WTC11 (cell line): ENCODE results near the gene USP44. TPM values are rescaled to one million over a fixed set of nuclear protein-coding genes. Genes with fewer than 3 reads are reported as not detected.

Experiments used
- ATAC-seq: fragments of 200-7000 bp; cut with Tn5 transposase; 2 replicates; pipeline ENCODE4 v1.10.0; 2021; ENCODE audit warnings: mild to moderate bottlenecking, moderate library complexity
- CTCF ChIA-PET: fragments of 300-600 bp; sonication (Branson Sonifier 250); formaldehyde crosslinking; loops from one replicate; lab custom pipeline; 2021; ENCODE audit warnings: antibody characterized with exemption; lab: Charles Lee
- POLR2A ChIA-PET: fragments of 350-600 bp; sonication (Branson Sonifier 250); formaldehyde crosslinking; loops from one replicate; lab custom pipeline; 2021; ENCODE audit warnings: antibody characterized with exemption; lab: Charles Lee
- DNase-seq: peaks from one replicate; pipeline ENCODE4 v3.0.0; 2021; ENCODE audit warnings: low spot score
- H3K27ac Mint-ChIP-seq: 2 replicates; pipeline ENCODE4 v1.8.0; 2021; ENCODE audit warnings: mixed read lengths
- H3K27me3 Mint-ChIP-seq: 2 replicates; pipeline ENCODE4 v1.8.0; 2021; ENCODE audit warnings: low read depth, mild to moderate bottlenecking, moderate library complexity, mixed read lengths
- H3K36me3 Mint-ChIP-seq: 2 replicates; pipeline ENCODE4 v1.8.0; 2021; ENCODE audit warnings: mixed read lengths
- H3K4me1 Mint-ChIP-seq: 2 replicates; pipeline ENCODE4 v1.8.0; 2022; ENCODE audit warnings: mixed read lengths
- H3K4me3 Mint-ChIP-seq: 2 replicates; pipeline ENCODE4 v1.8.0; 2021; ENCODE audit warnings: mild to moderate bottlenecking, moderate library complexity, mixed read lengths
- H3K9me3 Mint-ChIP-seq: 2 replicates; pipeline ENCODE4 v1.8.0; 2021; ENCODE audit warnings: mixed read lengths
- CBFB ChIP-seq: sonication (generic); formaldehyde crosslinking; IDR thresholded peaks from 2 replicates; pipeline ENCODE4 v1.8.1; 2022; ENCODE audit warnings: mild to moderate bottlenecking, low read depth, missing genetic modification reagents
- ESRRA ChIP-seq: sonication (generic); formaldehyde crosslinking; IDR thresholded peaks from 2 replicates; pipeline ENCODE4 v1.8.1; 2022; ENCODE audit warnings: mild to moderate bottlenecking, missing genetic modification reagents, borderline replicate concordance
- GABPB1 ChIP-seq: sonication (generic); formaldehyde crosslinking; IDR thresholded peaks from 2 replicates; pipeline ENCODE4 v1.8.1; 2023; ENCODE audit warnings: mild to moderate bottlenecking, missing genetic modification reagents
- GTF2I ChIP-seq: fragments of 250-450 bp; sonication (Bioruptor Pico); conservative IDR thresholded peaks from 2 replicates; pipeline ENCODE4 v1.4.0; 2021; ENCODE audit warnings: mild to moderate bottlenecking
- HMGA2 ChIP-seq: fragments of 250-450 bp; sonication (Bioruptor Pico); IDR thresholded peaks from 2 replicates; pipeline ENCODE4 v1.4.0; 2021; ENCODE audit warnings: mild to moderate bottlenecking, moderate library complexity
- NR1H2 ChIP-seq: sonication (generic); formaldehyde crosslinking; IDR thresholded peaks from 2 replicates; pipeline ENCODE4 v1.9.0; 2021; ENCODE audit warnings: mild to moderate bottlenecking, moderate library complexity, missing genetic modification reagents
- OVOL2 ChIP-seq: fragments of 250-450 bp; sonication (Bioruptor Pico); IDR thresholded peaks from 2 replicates; pipeline ENCODE4 v1.9.0; 2021; ENCODE audit warnings: mild to moderate bottlenecking, borderline replicate concordance
- RELA ChIP-seq: sonication (generic); formaldehyde crosslinking; IDR thresholded peaks from 2 replicates; pipeline ENCODE4 v1.8.1; 2022; ENCODE audit warnings: missing genetic modification reagents, mild to moderate bottlenecking, borderline replicate concordance
- SP1 ChIP-seq: sonication (generic); formaldehyde crosslinking; conservative IDR thresholded peaks from 2 replicates; pipeline ENCODE4 v1.8.1; 2022; ENCODE audit warnings: missing genetic modification reagents
- ZNF263 ChIP-seq: sonication (generic); formaldehyde crosslinking; IDR thresholded peaks from 2 replicates; pipeline ENCODE4 v1.8.1; 2022; ENCODE audit warnings: low read depth, mild to moderate bottlenecking, moderate library complexity, missing genetic modification reagents
- total RNA-seq: library from RNA; stranded (reverse); gene quantifications from 3 replicates; pipeline ENCODE4 v1.2.3, GENCODE V29; 2021
- TF ChIP-seq, protein P1 (sequence below): sonication (generic); formaldehyde crosslinking; IDR thresholded peaks from 2 replicates; pipeline ENCODE4 v1.8.1; 2023; ENCODE audit warnings: mild to moderate bottlenecking, missing genetic modification reagents, borderline replicate concordance
- TF ChIP-seq, protein P2 (sequence below): fragments of 200-600 bp; IDR thresholded peaks from 2 replicates; pipeline ENCODE4 v1.8.0; 2022; ENCODE audit warnings: antibody characterized with exemption
- TF ChIP-seq, protein P3 (sequence below): sonication (generic); formaldehyde crosslinking; IDR thresholded peaks from 2 replicates; pipeline ENCODE4 v1.8.0; 2022; ENCODE audit warnings: mild to moderate bottlenecking, missing genetic modification reagents
- TF ChIP-seq, protein P4 (sequence below): sonication (generic); formaldehyde crosslinking; IDR thresholded peaks from 2 replicates; pipeline ENCODE4 v1.8.1; 2022; ENCODE audit warnings: mild to moderate bottlenecking, missing genetic modification reagents, moderate library complexity, borderline replicate concordance
- TF ChIP-seq, protein P5 (sequence below): sonication (generic); formaldehyde crosslinking; IDR thresholded peaks from 2 replicates; pipeline ENCODE4 v1.8.0; 2023; ENCODE audit warnings: missing genetic modification reagents, mild to moderate bottlenecking, borderline replicate concordance
- TF ChIP-seq, protein P6 (sequence below): sonication (generic); formaldehyde crosslinking; IDR thresholded peaks from 2 replicates; pipeline ENCODE4 v1.8.0; 2023; ENCODE audit warnings: mild to moderate bottlenecking, missing genetic modification reagents
- TF ChIP-seq, protein P7 (sequence below): sonication (generic); formaldehyde crosslinking; IDR thresholded peaks from 2 replicates; pipeline ENCODE4 v1.8.1; 2023; ENCODE audit warnings: mild to moderate bottlenecking, missing genetic modification reagents, moderate library complexity
- TF ChIP-seq, protein P8 (sequence below): sonication (generic); formaldehyde crosslinking; IDR thresholded peaks from 2 replicates; pipeline ENCODE4 v1.8.0; 2022; ENCODE audit warnings: missing genetic modification reagents

The USP44 gene
- total RNA-seq, 1 experiment from 2014 or later: 93.4 TPM

DNA sequence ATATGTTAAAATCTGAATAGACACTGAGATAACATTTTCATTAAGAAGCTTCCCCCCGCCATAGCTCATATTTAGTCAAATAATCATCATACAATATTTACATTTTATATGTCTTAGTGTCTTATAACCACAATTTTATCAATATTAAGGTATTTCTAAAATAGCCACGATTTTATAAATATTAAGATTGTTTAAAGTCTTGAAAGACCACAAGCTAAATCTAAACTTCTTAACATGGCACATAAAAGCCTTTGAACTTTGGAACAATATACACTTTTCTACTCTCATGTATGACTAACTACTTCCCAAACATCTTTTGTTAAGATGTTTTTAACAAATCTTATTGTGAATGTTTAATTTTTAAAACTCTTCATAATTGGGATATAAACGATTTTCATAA, 6.5 kb downstream of the USP44 start:
- ATAC-seq (no peak), DNase-seq (no peak)
- ChIA-PET POLR2A (no interaction called here), CTCF (interaction anchor here (1.4 kb wide), 1 partner anchor 30 kb away, joined by 4 read pairs; no protein-coding TSS in a partner anchor)
- Mint-ChIP-seq H3K4me3 (peak overlapping the region; percentile 91), H3K9me3 (0 out of 2 replicates have a peak, but pooled peaks cover 4% of the 10 kb centered on the region), H3K4me1 (peaks cover 54% of the 10 kb centered on the region), H3K36me3 (peaks cover 13% of the 10 kb centered on the region), H3K27ac (peak overlapping the region; percentile 81), H3K27me3 (no peaks in the 10 kb centered on the region)
- TF ChIP-seq, protein P1, sequence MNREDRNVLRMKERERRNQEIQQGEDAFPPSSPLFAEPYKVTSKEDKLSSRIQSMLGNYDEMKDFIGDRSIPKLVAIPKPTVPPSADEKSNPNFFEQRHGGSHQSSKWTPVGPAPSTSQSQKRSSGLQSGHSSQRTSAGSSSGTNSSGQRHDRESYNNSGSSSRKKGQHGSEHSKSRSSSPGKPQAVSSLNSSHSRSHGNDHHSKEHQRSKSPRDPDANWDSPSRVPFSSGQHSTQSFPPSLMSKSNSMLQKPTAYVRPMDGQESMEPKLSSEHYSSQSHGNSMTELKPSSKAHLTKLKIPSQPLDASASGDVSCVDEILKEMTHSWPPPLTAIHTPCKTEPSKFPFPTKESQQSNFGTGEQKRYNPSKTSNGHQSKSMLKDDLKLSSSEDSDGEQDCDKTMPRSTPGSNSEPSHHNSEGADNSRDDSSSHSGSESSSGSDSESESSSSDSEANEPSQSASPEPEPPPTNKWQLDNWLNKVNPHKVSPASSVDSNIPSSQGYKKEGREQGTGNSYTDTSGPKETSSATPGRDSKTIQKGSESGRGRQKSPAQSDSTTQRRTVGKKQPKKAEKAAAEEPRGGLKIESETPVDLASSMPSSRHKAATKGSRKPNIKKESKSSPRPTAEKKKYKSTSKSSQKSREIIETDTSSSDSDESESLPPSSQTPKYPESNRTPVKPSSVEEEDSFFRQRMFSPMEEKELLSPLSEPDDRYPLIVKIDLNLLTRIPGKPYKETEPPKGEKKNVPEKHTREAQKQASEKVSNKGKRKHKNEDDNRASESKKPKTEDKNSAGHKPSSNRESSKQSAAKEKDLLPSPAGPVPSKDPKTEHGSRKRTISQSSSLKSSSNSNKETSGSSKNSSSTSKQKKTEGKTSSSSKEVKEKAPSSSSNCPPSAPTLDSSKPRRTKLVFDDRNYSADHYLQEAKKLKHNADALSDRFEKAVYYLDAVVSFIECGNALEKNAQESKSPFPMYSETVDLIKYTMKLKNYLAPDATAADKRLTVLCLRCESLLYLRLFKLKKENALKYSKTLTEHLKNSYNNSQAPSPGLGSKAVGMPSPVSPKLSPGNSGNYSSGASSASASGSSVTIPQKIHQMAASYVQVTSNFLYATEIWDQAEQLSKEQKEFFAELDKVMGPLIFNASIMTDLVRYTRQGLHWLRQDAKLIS (CRISPR knock-in tag): no peak
- TF ChIP-seq RELA (CRISPR knock-in tag) (no peak), OVOL2 (CRISPR knock-in tag) (no peak), ZNF263 (CRISPR knock-in tag) (no peak), CBFB (no peak), HMGA2 (CRISPR knock-in tag) (no peak), GTF2I (no peak), ESRRA (CRISPR knock-in tag) (no peak), SP1 (CRISPR knock-in tag) (no peak), GABPB1 (CRISPR knock-in tag) (no peak), NR1H2 (no peak)
- TF ChIP-seq, protein P2, sequence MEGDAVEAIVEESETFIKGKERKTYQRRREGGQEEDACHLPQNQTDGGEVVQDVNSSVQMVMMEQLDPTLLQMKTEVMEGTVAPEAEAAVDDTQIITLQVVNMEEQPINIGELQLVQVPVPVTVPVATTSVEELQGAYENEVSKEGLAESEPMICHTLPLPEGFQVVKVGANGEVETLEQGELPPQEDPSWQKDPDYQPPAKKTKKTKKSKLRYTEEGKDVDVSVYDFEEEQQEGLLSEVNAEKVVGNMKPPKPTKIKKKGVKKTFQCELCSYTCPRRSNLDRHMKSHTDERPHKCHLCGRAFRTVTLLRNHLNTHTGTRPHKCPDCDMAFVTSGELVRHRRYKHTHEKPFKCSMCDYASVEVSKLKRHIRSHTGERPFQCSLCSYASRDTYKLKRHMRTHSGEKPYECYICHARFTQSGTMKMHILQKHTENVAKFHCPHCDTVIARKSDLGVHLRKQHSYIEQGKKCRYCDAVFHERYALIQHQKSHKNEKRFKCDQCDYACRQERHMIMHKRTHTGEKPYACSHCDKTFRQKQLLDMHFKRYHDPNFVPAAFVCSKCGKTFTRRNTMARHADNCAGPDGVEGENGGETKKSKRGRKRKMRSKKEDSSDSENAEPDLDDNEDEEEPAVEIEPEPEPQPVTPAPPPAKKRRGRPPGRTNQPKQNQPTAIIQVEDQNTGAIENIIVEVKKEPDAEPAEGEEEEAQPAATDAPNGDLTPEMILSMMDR: no peak
- TF ChIP-seq, protein P3, sequence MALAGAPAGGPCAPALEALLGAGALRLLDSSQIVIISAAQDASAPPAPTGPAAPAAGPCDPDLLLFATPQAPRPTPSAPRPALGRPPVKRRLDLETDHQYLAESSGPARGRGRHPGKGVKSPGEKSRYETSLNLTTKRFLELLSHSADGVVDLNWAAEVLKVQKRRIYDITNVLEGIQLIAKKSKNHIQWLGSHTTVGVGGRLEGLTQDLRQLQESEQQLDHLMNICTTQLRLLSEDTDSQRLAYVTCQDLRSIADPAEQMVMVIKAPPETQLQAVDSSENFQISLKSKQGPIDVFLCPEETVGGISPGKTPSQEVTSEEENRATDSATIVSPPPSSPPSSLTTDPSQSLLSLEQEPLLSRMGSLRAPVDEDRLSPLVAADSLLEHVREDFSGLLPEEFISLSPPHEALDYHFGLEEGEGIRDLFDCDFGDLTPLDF (CRISPR knock-in tag): no peak
- TF ChIP-seq, protein P4, sequence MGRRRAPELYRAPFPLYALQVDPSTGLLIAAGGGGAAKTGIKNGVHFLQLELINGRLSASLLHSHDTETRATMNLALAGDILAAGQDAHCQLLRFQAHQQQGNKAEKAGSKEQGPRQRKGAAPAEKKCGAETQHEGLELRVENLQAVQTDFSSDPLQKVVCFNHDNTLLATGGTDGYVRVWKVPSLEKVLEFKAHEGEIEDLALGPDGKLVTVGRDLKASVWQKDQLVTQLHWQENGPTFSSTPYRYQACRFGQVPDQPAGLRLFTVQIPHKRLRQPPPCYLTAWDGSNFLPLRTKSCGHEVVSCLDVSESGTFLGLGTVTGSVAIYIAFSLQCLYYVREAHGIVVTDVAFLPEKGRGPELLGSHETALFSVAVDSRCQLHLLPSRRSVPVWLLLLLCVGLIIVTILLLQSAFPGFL: no peak
- TF ChIP-seq, protein P5, sequence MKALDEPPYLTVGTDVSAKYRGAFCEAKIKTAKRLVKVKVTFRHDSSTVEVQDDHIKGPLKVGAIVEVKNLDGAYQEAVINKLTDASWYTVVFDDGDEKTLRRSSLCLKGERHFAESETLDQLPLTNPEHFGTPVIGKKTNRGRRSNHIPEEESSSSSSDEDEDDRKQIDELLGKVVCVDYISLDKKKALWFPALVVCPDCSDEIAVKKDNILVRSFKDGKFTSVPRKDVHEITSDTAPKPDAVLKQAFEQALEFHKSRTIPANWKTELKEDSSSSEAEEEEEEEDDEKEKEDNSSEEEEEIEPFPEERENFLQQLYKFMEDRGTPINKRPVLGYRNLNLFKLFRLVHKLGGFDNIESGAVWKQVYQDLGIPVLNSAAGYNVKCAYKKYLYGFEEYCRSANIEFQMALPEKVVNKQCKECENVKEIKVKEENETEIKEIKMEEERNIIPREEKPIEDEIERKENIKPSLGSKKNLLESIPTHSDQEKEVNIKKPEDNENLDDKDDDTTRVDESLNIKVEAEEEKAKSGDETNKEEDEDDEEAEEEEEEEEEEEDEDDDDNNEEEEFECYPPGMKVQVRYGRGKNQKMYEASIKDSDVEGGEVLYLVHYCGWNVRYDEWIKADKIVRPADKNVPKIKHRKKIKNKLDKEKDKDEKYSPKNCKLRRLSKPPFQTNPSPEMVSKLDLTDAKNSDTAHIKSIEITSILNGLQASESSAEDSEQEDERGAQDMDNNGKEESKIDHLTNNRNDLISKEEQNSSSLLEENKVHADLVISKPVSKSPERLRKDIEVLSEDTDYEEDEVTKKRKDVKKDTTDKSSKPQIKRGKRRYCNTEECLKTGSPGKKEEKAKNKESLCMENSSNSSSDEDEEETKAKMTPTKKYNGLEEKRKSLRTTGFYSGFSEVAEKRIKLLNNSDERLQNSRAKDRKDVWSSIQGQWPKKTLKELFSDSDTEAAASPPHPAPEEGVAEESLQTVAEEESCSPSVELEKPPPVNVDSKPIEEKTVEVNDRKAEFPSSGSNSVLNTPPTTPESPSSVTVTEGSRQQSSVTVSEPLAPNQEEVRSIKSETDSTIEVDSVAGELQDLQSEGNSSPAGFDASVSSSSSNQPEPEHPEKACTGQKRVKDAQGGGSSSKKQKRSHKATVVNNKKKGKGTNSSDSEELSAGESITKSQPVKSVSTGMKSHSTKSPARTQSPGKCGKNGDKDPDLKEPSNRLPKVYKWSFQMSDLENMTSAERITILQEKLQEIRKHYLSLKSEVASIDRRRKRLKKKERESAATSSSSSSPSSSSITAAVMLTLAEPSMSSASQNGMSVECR: no peak
- TF ChIP-seq, protein P6, sequence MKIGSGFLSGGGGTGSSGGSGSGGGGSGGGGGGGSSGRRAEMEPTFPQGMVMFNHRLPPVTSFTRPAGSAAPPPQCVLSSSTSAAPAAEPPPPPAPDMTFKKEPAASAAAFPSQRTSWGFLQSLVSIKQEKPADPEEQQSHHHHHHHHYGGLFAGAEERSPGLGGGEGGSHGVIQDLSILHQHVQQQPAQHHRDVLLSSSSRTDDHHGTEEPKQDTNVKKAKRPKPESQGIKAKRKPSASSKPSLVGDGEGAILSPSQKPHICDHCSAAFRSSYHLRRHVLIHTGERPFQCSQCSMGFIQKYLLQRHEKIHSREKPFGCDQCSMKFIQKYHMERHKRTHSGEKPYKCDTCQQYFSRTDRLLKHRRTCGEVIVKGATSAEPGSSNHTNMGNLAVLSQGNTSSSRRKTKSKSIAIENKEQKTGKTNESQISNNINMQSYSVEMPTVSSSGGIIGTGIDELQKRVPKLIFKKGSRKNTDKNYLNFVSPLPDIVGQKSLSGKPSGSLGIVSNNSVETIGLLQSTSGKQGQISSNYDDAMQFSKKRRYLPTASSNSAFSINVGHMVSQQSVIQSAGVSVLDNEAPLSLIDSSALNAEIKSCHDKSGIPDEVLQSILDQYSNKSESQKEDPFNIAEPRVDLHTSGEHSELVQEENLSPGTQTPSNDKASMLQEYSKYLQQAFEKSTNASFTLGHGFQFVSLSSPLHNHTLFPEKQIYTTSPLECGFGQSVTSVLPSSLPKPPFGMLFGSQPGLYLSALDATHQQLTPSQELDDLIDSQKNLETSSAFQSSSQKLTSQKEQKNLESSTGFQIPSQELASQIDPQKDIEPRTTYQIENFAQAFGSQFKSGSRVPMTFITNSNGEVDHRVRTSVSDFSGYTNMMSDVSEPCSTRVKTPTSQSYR: no peak
- TF ChIP-seq, protein P7, sequence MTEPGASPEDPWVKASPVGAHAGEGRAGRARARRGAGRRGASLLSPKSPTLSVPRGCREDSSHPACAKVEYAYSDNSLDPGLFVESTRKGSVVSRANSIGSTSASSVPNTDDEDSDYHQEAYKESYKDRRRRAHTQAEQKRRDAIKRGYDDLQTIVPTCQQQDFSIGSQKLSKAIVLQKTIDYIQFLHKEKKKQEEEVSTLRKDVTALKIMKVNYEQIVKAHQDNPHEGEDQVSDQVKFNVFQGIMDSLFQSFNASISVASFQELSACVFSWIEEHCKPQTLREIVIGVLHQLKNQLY (CRISPR knock-in tag): no peak
- TF ChIP-seq, protein P8, sequence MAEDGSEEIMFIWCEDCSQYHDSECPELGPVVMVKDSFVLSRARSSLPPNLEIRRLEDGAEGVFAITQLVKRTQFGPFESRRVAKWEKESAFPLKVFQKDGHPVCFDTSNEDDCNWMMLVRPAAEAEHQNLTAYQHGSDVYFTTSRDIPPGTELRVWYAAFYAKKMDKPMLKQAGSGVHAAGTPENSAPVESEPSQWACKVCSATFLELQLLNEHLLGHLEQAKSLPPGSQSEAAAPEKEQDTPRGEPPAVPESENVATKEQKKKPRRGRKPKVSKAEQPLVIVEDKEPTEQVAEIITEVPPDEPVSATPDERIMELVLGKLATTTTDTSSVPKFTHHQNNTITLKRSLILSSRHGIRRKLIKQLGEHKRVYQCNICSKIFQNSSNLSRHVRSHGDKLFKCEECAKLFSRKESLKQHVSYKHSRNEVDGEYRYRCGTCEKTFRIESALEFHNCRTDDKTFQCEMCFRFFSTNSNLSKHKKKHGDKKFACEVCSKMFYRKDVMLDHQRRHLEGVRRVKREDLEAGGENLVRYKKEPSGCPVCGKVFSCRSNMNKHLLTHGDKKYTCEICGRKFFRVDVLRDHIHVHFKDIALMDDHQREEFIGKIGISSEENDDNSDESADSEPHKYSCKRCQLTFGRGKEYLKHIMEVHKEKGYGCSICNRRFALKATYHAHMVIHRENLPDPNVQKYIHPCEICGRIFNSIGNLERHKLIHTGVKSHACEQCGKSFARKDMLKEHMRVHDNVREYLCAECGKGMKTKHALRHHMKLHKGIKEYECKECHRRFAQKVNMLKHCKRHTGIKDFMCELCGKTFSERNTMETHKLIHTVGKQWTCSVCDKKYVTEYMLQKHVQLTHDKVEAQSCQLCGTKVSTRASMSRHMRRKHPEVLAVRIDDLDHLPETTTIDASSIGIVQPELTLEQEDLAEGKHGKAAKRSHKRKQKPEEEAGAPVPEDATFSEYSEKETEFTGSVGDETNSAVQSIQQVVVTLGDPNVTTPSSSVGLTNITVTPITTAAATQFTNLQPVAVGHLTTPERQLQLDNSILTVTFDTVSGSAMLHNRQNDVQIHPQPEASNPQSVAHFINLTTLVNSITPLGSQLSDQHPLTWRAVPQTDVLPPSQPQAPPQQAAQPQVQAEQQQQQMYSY (CRISPR knock-in tag): no peak
